ENCODE data around the gene SMLR1.

- no peak for TF ChIP-seq CREB1 (CRISPR knock-in tag; IDR thresholded peaks at IDR 0.05; ENCODE audit: low read depth)
- TF ChIP-seq, protein P1, sequence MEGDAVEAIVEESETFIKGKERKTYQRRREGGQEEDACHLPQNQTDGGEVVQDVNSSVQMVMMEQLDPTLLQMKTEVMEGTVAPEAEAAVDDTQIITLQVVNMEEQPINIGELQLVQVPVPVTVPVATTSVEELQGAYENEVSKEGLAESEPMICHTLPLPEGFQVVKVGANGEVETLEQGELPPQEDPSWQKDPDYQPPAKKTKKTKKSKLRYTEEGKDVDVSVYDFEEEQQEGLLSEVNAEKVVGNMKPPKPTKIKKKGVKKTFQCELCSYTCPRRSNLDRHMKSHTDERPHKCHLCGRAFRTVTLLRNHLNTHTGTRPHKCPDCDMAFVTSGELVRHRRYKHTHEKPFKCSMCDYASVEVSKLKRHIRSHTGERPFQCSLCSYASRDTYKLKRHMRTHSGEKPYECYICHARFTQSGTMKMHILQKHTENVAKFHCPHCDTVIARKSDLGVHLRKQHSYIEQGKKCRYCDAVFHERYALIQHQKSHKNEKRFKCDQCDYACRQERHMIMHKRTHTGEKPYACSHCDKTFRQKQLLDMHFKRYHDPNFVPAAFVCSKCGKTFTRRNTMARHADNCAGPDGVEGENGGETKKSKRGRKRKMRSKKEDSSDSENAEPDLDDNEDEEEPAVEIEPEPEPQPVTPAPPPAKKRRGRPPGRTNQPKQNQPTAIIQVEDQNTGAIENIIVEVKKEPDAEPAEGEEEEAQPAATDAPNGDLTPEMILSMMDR (conservative IDR thresholded peaks at IDR 0.05; ENCODE audit: low read depth in 2 of 2) = no peak
Measured at GRCh38 chr6:130834482-130835251, 7.5 kb downstream of the SMLR1 start.
